Measurements from ENCODE around the gene SDK1.

Gene SDK1

DNA sequence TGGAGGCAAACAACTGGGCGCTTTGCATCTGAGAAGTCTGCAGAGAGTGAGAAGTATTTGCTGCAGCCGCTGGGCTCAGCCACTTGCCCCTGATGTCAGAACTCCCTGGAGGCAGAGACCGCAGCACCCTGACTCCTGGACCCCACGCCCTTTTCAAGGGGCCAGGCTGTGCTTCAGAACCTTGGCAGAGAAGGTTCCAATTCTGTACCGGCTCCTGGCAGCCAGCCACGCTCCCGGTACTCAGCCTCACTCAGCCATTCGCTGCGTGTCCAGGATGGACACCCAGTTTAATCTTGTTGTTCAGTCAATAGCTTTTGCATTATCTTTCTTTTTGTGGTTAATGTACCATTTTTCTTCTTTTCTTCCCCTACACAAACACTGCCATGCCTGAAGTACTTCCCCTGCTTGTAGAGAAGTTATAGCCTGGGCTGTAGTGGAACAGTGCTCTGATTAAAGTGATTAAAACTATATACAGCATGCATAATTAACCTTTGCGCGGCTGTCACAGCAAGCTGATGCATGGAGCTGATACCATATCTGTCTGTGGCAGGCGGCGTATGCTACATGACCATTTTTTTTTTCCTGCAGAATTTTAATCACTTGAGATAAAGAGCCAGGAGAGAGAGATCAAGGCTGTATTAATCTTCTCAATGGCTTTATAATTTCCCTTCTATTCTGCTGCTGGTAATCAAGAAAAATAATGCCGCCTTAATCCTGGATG, 578.5 kb downstream of the SDK1 start:
- no peaks in the 10 kb centered on the region for H3K4me1 Mint-ChIP-seq (ENCODE audit: low read depth)
- no peak overlapping the region for H3K4me3 Mint-ChIP-seq
- peaks cover 20% of the 10 kb centered on the region for H3K27me3 Mint-ChIP-seq
- DNase-seq, result no peak
- H3K9me3 Mint-ChIP-seq, result no peaks in the 10 kb centered on the region
- H3K36me3 Mint-ChIP-seq (ENCODE audit: low read depth), result no peaks in the 10 kb centered on the region
- no peak overlapping the region for H3K27ac Mint-ChIP-seq

DNA sequence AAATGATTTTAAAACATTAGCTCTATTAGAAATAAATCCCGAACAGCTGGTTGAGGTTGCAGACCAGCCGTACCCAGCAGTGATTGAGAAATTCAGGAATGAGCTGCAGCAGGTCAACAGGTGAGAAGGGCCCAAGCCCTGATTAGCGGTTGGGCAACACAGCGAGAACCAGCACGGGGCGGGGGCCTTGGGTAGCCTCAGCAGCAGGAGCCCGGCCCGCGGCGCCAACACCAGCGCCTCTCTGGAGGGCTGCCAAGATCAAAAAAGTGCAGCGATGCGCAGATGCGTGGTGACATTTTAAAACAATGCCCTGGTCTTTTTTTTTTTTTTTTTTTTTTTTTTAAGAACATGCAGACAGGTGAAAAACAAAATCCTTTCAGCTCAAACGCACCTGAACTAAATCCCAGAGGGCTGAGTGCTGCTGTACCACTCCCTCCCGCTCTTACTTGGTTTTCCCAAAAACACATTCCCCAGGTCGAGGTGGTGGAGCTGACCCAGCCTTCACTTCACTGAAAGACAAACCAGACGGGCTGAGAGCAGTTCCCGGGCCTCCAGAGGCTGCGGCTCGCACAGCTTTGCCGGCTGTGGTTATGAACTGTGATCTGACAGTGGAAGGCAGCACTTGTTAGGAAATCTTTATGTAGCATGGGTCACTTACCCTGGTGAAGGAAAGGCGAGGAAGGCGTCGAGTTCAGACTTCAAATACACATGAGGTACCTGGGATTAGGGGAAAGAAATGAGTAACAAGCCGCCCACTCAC, 579.4 kb downstream of the SDK1 start:
- Mint-ChIP-seq H3K4me1 (ENCODE audit: low read depth) (no peaks in the 10 kb centered on the region), H3K4me3 (no peak overlapping the region), H3K9me3 (no peaks in the 10 kb centered on the region), H3K36me3 (ENCODE audit: low read depth) (no peaks in the 10 kb centered on the region), H3K27ac (no peak overlapping the region), H3K27me3 (peaks cover 14% of the 10 kb centered on the region)
- no peak for DNase-seq

DNA sequence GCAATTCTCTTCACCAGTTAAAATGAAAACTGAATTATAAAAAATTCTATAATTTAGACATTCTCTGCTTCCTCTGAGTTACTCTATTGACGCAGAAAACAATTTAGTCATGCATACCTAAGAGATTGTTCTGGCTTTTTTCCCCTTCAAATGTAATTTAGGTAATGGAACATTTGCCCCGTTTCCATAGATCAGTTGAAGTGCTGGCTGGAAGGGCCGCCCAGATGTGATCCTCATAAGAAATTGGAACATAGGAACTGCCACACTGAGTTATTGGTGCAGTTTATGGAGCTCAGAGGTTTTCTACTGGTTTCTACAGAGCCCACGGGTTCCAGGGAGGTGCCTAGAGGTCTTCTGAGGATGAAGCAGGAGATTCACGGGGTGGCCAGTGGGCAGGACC, 581.7 kb downstream of the SDK1 start:
- H3K27me3 Mint-ChIP-seq, result peaks cover 3% of the 10 kb centered on the region
- H3K9me3 Mint-ChIP-seq, result no peaks in the 10 kb centered on the region
- H3K4me3 Mint-ChIP-seq, result no peak overlapping the region
- no peaks in the 10 kb centered on the region for H3K36me3 Mint-ChIP-seq (ENCODE audit: low read depth)
- H3K27ac Mint-ChIP-seq, result no peak overlapping the region
- H3K4me1 Mint-ChIP-seq (ENCODE audit: low read depth), result no peaks in the 10 kb centered on the region
- DNase-seq, result no peak

DNA sequence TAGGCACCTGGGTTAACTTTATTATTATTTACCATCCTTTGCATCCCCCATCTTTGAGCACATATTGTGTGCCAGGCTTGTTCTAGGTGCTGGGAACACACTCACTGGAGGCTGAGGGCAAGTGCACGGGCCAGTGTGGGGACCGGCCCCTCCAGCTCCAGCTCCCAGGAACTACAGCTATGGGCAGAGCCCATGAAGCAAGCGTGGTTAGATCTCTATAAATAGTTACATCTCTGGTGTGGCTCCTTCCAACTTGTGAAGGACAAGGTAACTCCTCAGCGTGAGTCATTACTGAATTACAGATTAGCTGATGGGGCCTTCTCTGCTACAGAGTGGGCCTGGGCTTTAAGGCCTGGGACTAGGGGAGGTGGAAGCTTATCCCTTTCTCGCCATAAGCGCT, 583.5 kb downstream of the SDK1 start:
- no peaks in the 10 kb centered on the region for H3K4me1 Mint-ChIP-seq (ENCODE audit: low read depth)
- no peak overlapping the region for H3K4me3 Mint-ChIP-seq
- no peaks in the 10 kb centered on the region for H3K9me3 Mint-ChIP-seq
- DNase-seq, result no peak
- peaks cover 3% of the 10 kb centered on the region for H3K27me3 Mint-ChIP-seq
- no peak overlapping the region for H3K27ac Mint-ChIP-seq
- no peaks in the 10 kb centered on the region for H3K36me3 Mint-ChIP-seq (ENCODE audit: low read depth)

DNA sequence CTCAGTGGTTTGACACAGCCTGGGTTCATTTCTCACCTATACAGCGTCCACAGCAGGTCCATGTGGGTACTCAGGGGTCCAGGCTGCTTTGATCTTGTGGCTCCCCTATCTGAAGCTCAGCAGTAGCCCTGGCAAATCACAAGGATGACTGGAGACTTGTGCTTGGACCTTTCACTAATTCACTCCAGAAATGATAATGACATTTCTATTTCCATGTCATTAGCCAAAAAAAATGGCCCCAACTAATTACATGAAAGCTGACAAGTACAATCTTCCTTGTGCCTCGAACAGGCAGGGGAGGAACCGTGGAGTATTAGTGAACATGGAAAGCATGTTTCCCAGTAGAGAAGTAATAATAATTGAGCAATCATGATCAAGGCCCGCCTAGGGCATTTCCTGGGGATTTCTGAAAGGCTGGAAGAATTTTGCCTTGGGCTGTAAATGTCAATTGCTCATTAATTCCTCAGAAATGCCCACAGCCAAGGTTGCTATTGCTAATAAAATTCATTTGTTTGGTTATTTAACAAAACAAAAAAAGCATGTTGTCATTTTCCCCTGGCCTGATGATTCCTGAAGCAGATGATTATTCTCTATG, 586.1 kb downstream of the SDK1 start:
- no peaks in the 10 kb centered on the region for H3K9me3 Mint-ChIP-seq
- no peaks in the 10 kb centered on the region for H3K27me3 Mint-ChIP-seq
- no peak for DNase-seq
- H3K36me3 Mint-ChIP-seq (ENCODE audit: low read depth), result no peaks in the 10 kb centered on the region
- H3K4me1 Mint-ChIP-seq (ENCODE audit: low read depth), result no peaks in the 10 kb centered on the region
- no peak overlapping the region for H3K4me3 Mint-ChIP-seq
- no peak overlapping the region for H3K27ac Mint-ChIP-seq

DNA sequence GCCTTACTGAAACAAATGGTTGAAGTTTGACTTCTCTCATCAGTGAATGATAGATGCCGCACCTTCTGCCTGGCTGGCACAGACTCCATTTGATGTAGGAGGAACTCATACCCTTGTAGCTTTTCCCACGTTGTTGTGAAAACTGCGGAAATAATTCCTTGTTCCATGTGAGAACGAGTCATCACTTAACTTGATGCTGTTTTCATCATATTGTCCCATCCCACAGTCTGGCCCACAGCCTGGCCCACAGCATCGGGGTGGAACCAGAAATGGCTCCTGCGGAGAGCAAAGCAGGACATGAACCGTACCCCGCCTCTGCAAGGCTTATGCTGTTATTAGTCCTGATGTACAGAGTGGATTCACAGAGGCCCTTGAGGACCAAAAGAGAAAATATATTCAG, 587.0 kb downstream of the SDK1 start:
- Mint-ChIP-seq H3K4me1 (ENCODE audit: low read depth) (no peaks in the 10 kb centered on the region), H3K9me3 (no peaks in the 10 kb centered on the region)

DNA sequence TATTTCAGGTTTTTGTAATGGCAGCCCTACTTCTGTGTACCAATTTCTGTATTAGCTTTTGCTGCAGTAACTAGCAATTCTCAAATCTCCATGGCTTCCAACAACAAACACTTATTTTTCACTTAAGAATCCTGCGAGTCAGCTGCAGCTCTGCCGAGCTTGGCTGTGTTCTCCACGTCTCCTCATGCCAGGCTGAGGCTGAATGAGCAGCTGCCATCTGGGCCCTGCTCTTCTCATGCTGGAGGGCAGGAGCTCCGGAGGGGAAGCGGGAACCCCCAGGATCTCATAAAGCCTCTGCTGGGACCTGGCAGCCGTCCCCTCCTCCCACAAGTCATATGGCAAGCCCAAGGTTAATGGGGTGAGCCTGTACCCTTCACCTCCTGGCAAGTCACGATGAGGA, 591.1 kb downstream of the SDK1 start:
- Mint-ChIP-seq H3K27me3 (peaks cover 6% of the 10 kb centered on the region), H3K4me3 (no peak overlapping the region), H3K4me1 (ENCODE audit: low read depth) (no peaks in the 10 kb centered on the region), H3K9me3 (no peaks in the 10 kb centered on the region), H3K27ac (no peak overlapping the region), H3K36me3 (ENCODE audit: low read depth) (no peaks in the 10 kb centered on the region)
- no peak for DNase-seq

More for the DNA sequence above, 587.0 kb downstream of the SDK1 start:
- no peaks in the 10 kb centered on the region for H3K36me3 Mint-ChIP-seq (ENCODE audit: low read depth)
- H3K27ac Mint-ChIP-seq, result no peak overlapping the region
- DNase-seq, result no peak
- H3K27me3 Mint-ChIP-seq, result peaks cover under 1% of the 10 kb centered on the region
- H3K4me3 Mint-ChIP-seq, result no peak overlapping the region

DNA sequence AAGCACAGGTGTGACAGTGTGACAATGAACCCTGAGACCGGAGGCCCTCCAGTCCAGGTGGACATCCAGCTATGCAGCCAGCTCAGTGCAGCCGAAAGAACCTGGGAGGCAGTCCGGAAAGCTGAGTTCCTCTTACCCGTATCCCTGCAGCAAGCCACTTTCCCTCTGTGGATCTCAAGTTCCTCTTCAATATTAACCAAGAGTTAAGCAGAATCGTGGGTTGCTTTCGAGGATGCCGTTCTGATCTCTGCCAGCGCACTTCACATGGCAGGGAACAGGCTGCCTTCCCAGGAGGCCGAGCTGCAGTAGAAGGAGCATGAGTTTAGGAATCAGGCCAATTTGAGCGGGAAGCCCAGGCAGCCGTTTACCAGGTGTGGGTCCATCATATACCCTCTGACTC, 591.6 kb downstream of the SDK1 start:
- DNase-seq, result no peak
- H3K27me3 Mint-ChIP-seq, result peaks cover 6% of the 10 kb centered on the region
- no peaks in the 10 kb centered on the region for H3K4me1 Mint-ChIP-seq (ENCODE audit: low read depth)

DNA sequence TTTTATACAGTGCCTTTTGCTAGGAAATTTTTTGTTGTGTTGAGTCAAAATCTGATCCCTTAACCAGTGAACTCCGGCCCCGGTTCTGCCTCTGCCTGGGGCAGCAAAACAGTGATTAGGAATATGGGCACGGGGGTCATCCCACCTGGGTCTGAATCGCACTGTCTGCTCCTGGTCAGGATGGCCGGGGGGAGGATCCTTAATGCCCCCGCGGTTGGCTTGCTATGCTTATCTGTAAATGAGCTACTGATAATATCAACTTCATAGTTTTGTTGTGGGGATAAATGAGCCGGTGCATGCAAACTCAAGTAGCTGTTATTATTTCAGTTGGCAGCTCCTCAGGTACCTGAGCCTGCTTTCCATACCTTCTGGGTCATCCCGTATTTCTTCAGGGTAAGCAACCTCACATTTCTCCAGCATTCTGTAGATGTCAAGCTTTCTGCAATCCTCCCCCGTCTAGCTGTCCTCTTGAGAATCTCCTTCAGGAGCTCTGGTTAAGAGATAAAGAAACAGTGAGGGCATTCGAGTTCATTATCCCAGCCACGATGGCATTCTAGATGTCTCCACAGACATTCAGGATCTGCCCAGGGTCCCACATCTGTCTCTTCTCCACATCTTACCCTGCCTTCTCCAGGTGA, 592.2 kb downstream of the SDK1 start:
- no peak for DNase-seq
- H3K27me3 Mint-ChIP-seq, result peaks cover 6% of the 10 kb centered on the region
- H3K36me3 Mint-ChIP-seq (ENCODE audit: low read depth), result no peaks in the 10 kb centered on the region
- H3K4me1 Mint-ChIP-seq (ENCODE audit: low read depth), result no peaks in the 10 kb centered on the region
- H3K4me3 Mint-ChIP-seq, result no peak overlapping the region
- H3K9me3 Mint-ChIP-seq, result no peaks in the 10 kb centered on the region
- no peak overlapping the region for H3K27ac Mint-ChIP-seq

More for the DNA sequence above, 591.6 kb downstream of the SDK1 start:
- H3K36me3 Mint-ChIP-seq (ENCODE audit: low read depth), result no peaks in the 10 kb centered on the region
- no peak overlapping the region for H3K4me3 Mint-ChIP-seq
- no peaks in the 10 kb centered on the region for H3K9me3 Mint-ChIP-seq
- H3K27ac Mint-ChIP-seq, result no peak overlapping the region

DNA sequence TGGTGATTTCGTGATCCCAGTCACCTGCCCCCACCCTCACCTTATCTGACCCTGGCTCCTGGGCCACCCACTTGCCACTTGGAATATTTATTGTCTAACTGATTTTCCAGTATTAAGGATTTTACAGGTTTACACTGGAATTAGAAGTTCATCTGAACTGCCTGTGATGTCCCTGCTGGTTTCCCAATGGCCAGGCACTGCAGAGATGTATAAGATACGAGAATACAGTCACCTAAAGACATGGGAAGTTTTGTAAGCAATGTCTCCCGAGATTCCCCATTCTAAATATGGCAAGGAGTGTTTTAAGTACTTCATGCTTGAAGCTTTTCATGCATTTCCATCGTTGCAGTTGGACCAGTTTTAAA, 592.7 kb downstream of the SDK1 start:
- Mint-ChIP-seq H3K9me3 (no peaks in the 10 kb centered on the region), H3K4me1 (ENCODE audit: low read depth) (no peaks in the 10 kb centered on the region), H3K4me3 (no peak overlapping the region), H3K27me3 (peaks cover 6% of the 10 kb centered on the region), H3K36me3 (ENCODE audit: low read depth) (no peaks in the 10 kb centered on the region), H3K27ac (no peak overlapping the region)
- no peak for DNase-seq

DNA sequence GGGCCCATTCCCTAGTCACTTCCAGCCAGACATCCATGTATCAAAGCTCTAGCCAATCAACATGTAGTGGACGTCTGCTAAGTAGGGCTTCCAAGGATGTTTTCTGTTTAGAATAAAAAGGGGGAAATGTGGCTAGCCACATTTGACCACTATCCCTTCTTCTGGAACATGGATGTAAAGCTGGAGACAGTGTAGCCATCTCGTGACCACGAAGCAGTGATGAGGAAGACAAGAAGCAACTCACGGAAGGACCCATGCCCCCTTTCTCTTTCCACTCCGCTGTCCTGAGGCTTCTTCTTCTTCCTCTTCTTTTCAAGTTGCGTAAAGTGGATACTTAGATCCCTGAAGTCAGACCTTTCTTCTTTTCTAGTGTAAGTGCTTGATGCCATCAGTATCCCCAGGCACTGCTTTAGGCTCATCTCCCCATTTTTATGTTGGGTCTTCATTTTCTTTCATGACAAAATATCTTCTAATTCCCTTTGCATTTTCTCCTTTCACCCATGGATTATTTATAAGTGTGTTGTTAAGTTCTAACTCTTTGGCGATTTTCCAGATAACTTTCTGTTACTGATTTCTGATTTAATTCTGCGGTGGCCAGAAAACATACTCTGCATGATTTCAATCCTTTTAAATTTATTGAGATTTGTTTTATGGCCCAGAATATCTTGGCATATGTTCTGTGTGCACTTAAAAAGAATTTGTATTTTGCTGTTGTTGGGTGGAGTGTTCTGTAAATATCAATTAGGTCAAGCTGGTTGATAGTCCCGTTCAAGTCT, 594.5 kb downstream of the SDK1 start:
- Mint-ChIP-seq H3K36me3 (ENCODE audit: low read depth) (no peaks in the 10 kb centered on the region), H3K27ac (no peak overlapping the region), H3K9me3 (no peaks in the 10 kb centered on the region), H3K4me3 (no peak overlapping the region), H3K4me1 (ENCODE audit: low read depth) (no peaks in the 10 kb centered on the region), H3K27me3 (peaks cover 6% of the 10 kb centered on the region)
- DNase-seq, result no peak

DNA sequence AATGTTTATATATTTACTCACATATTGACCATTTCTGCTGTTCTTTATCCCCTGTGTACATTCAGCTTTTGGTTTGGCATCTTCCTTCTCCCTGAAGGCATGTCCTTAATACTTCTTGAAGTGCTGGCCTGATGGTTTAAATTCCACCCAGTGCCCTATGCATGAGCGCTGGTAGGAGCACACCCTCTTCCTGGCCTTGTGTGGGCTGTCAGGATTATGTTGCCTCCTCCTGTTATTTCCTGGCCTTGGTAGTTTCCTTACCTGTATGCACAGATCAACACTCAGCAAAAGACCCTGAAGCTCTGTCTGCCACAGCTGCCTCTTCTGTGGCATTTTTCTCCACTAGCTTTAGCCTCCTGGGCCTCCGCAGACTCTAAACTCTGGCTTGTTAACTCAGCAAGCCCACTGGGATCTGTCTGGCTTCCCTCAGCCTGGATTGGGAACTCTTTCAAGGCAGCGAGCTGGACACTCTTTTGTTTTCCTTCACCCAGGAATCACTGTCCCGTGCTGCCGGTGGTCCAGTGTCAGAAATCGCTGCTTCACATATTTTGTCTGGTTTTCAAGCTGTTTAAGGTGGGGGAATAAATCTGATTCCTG, 595.2 kb downstream of the SDK1 start:
- Mint-ChIP-seq H3K27ac (no peak overlapping the region), H3K36me3 (ENCODE audit: low read depth) (no peaks in the 10 kb centered on the region), H3K9me3 (no peaks in the 10 kb centered on the region), H3K4me3 (no peak overlapping the region), H3K27me3 (peaks cover 6% of the 10 kb centered on the region), H3K4me1 (ENCODE audit: low read depth) (no peaks in the 10 kb centered on the region)
- no peak for DNase-seq

DNA sequence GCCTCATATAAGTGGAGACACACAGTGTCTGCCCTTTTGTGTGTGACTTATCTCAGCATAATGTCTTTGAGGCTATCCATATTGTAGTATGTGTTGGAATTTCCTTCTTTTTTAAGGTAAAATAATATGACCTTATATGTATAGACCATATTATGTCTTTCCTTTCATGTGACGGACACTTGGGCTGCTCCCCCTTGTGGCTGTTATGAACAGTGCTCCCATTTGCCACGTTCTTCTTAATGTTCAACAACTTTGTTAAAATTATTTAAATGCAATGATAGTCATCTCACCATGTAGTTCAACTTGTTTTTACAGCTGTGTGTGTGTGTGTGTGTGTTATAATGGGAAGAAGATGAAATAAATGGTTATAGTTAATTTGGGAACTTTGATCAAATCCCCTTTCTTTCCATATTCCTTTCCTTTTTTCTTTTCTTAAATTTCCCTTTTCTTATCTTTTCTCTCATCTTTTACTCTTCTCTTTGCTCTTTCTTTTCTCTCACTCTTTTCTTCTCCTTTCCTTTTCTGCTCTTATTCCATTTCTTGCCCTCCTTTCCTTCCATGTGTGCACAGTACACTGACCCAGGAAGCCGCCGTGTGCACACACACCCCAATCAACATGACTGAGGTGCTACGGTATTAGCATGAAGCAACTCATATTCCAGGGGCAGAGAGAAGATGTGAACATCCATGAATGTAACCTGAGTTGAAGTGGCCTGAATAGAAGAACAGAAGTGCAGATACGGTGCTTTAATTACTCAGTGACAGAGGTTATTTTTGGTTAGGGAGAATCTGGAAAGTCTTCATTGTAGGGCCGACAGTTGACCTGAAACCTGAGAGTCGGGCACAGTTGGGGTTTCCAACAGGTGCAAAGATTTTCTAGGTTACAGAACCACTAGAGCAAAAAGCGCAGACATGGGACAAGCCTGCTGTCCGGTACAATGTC, 596.6 kb downstream of the SDK1 start:
- Mint-ChIP-seq H3K27me3 (peaks cover 6% of the 10 kb centered on the region), H3K27ac (no peak overlapping the region), H3K9me3 (no peaks in the 10 kb centered on the region), H3K4me1 (ENCODE audit: low read depth) (no peaks in the 10 kb centered on the region), H3K4me3 (no peak overlapping the region), H3K36me3 (ENCODE audit: low read depth) (no peaks in the 10 kb centered on the region)
- DNase-seq, result peak; percentile 44
